LNCAP (cell line): ENCODE data around the gene PPA1.

Experiments
- CTCF ChIP-seq: fragments of 450-650 bp; IDR thresholded peaks from 2 replicates; pipeline ENCODE4 v1.5.1; 2017; ENCODE audit warnings: mild to moderate bottlenecking

The PPA1 gene

GRCh38 chr10:70228491-70228890, 4.7 kb downstream of the PPA1 start:
- TF ChIP-seq CTCF = no peak

GRCh38 chr10:70227548-70228320, 5.5 kb downstream of the PPA1 start:
- no peak for TF ChIP-seq CTCF

- TF ChIP-seq CTCF = no peak
Measured at GRCh38 chr10:70223728-70224127, 9.5 kb downstream of the PPA1 start.

GRCh38 chr10:70222340-70222794, 10.9 kb downstream of the PPA1 start:
- no peak for TF ChIP-seq CTCF

GRCh38 chr10:70221030-70221429, 12.2 kb downstream of the PPA1 start:
- TF ChIP-seq CTCF = no peak

GRCh38 chr10:70212879-70213278, 20.4 kb downstream of the PPA1 start:
- no peak for TF ChIP-seq CTCF

- TF ChIP-seq CTCF = no peak
Measured at GRCh38 chr10:70212277-70212676, 21.0 kb downstream of the PPA1 start.
